Measurements from ENCODE around the gene MNDA. TPM values are rescaled to one million over a fixed set of nuclear protein-coding genes. Genes with fewer than 3 reads are reported as not detected.

Gene MNDA
- total and polyA plus RNA-seq, 2 donors (not counting 1 experiment from before 2014, with no cell fraction given): 7.1 to 10.1 TPM

DNA sequence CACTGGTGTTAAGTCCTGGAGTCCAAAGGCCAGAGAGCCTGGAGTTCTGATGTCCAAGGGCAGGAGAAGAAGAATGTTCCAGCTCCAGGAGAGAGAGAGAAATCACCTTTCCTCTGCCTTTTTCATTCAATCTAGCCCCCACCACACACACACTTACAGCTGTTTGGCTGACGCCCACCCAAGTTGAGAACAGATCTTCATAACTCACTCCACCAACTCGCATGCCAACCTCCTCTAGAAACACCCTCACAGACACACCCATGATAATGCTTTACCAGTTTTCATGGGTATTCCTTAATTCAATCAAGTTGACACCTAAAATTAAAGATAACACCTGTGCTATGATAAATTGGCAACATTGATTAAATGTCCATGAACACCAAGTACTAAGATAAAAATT is 42.0 kb downstream of the MNDA start:
- intact Hi-C loops (cut with micrococcal nuclease): no loop called here
- ChIA-PET CTCF (interaction anchor here (0.6 kb wide), 1 partner anchor 140 kb away, joined by 3 read pairs; no protein-coding TSS in a partner anchor), POLR2A (no interaction called here)
- no peak for TF ChIP-seq EZH2 (IDR thresholded peaks at IDR 0.05; ENCODE audit: borderline replicate concordance, insufficient read depth, low read depth, low read length, poor library complexity, severe bottlenecking)
- TF ChIP-seq, protein P1, sequence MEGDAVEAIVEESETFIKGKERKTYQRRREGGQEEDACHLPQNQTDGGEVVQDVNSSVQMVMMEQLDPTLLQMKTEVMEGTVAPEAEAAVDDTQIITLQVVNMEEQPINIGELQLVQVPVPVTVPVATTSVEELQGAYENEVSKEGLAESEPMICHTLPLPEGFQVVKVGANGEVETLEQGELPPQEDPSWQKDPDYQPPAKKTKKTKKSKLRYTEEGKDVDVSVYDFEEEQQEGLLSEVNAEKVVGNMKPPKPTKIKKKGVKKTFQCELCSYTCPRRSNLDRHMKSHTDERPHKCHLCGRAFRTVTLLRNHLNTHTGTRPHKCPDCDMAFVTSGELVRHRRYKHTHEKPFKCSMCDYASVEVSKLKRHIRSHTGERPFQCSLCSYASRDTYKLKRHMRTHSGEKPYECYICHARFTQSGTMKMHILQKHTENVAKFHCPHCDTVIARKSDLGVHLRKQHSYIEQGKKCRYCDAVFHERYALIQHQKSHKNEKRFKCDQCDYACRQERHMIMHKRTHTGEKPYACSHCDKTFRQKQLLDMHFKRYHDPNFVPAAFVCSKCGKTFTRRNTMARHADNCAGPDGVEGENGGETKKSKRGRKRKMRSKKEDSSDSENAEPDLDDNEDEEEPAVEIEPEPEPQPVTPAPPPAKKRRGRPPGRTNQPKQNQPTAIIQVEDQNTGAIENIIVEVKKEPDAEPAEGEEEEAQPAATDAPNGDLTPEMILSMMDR (IDR thresholded peaks at IDR 0.05): no peak
- Mint-ChIP-seq H3K9me3 (ENCODE audit: insufficient read depth) (peaks cover 3% of the 10 kb centered on the region), H3K4me1 (no peaks in the 10 kb centered on the region), H3K27me3 (peaks cover 25% of the 10 kb centered on the region), H3K4me3 (no peak overlapping the region), H3K27ac (no peak overlapping the region)
- Histone ChIP-seq H3K4me1 (ENCODE audit: control insufficient read depth in 2 of 2, insufficient read depth in 2 of 2, low read length in 2 of 2) (no peaks in the 10 kb centered on the region), H3K27me3 (replicated peaks in 1 of 4; ENCODE audit: control extremely low read depth in 1 of 4, control insufficient read depth in 3 of 4, insufficient read depth in 4 of 4, low read length in 3 of 4) (peaks cover 0 to 8% (median 1%) of the 10 kb centered on the region in 4 experiments), H4K20me1 (ENCODE audit: control insufficient read depth, insufficient read depth, low read length, poor library complexity, severe bottlenecking) (no peaks in the 10 kb centered on the region), H3K9ac (ENCODE audit: low read length) (no peak overlapping the region), H3K36me3 (replicated peaks in 1 of 2; ENCODE audit: control extremely low read depth in 1 of 2, control insufficient read depth in 1 of 2, extremely low read depth in 1 of 2, insufficient read depth in 2 of 2, low read length in 1 of 2) (no peaks in the 10 kb centered on the region), H3K9me3 (ENCODE audit: control extremely low read depth in 1 of 3, control insufficient read depth in 2 of 3, insufficient read depth in 1 of 3, low read length in 2 of 3) (no peaks in the 10 kb centered on the region), H2AFZ (ENCODE audit: insufficient read depth, low read depth, low read length, poor library complexity, severe bottlenecking) (no peak overlapping the region), H3K4me3 (ENCODE audit: control extremely low read depth in 1 of 5, extremely low read depth in 1 of 5, insufficient read depth in 1 of 5, low read depth in 2 of 5, low read length in 4 of 5) (no peak overlapping the region), H3K79me2 (ENCODE audit: control insufficient read depth, insufficient read depth, low read length) (no peaks in the 10 kb centered on the region), H3K27ac (ENCODE audit: low read length in 2 of 2) (no peak overlapping the region), H3K4me2 (replicated peaks; ENCODE audit: low read depth, low read length, poor library complexity, severe bottlenecking) (no peak overlapping the region)
- DNase-seq: no peak
- ATAC-seq (ENCODE audit: low read depth): no peak
- WGBS (ENCODE audit: insufficient coverage): 62% methylated on average over 2 of the region's 2 CpGs

GRCh38 chr1:158893654-158894053 is 62.5 kb downstream of the MNDA start:
- Histone ChIP-seq H3K27me3 (replicated peaks in 1 of 4; ENCODE audit: control extremely low read depth in 1 of 4, control insufficient read depth in 3 of 4, insufficient read depth in 4 of 4, low read length in 3 of 4) (no peaks in the 10 kb centered on the region), H3K9me3 (ENCODE audit: control extremely low read depth in 1 of 3, control insufficient read depth in 2 of 3, insufficient read depth in 1 of 3, low read length in 2 of 3) (no peaks in the 10 kb centered on the region), H3K27ac (ENCODE audit: low read length in 2 of 2) (no peak overlapping the region), H3K9ac (ENCODE audit: low read length) (no peak overlapping the region), H3K36me3 (replicated peaks in 1 of 2; ENCODE audit: control extremely low read depth in 1 of 2, control insufficient read depth in 1 of 2, extremely low read depth in 1 of 2, insufficient read depth in 2 of 2, low read length in 1 of 2) (no peaks in the 10 kb centered on the region), H3K4me2 (replicated peaks; ENCODE audit: low read depth, low read length, poor library complexity, severe bottlenecking) (no peak overlapping the region), H3K4me3 (ENCODE audit: control extremely low read depth in 1 of 5, extremely low read depth in 1 of 5, insufficient read depth in 1 of 5, low read depth in 2 of 5, low read length in 4 of 5) (no peak overlapping the region), H3K4me1 (ENCODE audit: control insufficient read depth in 2 of 2, insufficient read depth in 2 of 2, low read length in 2 of 2) (no peaks in the 10 kb centered on the region), H3K79me2 (ENCODE audit: control insufficient read depth, insufficient read depth, low read length) (no peaks in the 10 kb centered on the region), H4K20me1 (ENCODE audit: control insufficient read depth, insufficient read depth, low read length, poor library complexity, severe bottlenecking) (no peaks in the 10 kb centered on the region), H2AFZ (ENCODE audit: insufficient read depth, low read depth, low read length, poor library complexity, severe bottlenecking) (no peak overlapping the region)
- ATAC-seq (ENCODE audit: low read depth): no peak
- no peak for TF ChIP-seq EZH2 (IDR thresholded peaks at IDR 0.05; ENCODE audit: borderline replicate concordance, insufficient read depth, low read depth, low read length, poor library complexity, severe bottlenecking)
- TF ChIP-seq, protein P1 (IDR thresholded peaks at IDR 0.05): no peak
- ChIA-PET POLR2A (no interaction called here), CTCF (no interaction called here)
- H3K4me1 Mint-ChIP-seq: no peaks in the 10 kb centered on the region
- H3K4me3 Mint-ChIP-seq: no peak overlapping the region
- peaks cover 6% of the 10 kb centered on the region for H3K9me3 Mint-ChIP-seq (ENCODE audit: insufficient read depth)
- DNase-seq: no peak
- intact Hi-C loops (cut with micrococcal nuclease): no loop called here
- H3K27ac Mint-ChIP-seq: no peak overlapping the region
- peaks cover 4% of the 10 kb centered on the region for H3K27me3 Mint-ChIP-seq

Measured in B cell (primary cell).